HCT116 (cell line): ENCODE measurements around the gene PPP1R16B.

Experiments used
- CEBPB ChIP-seq: IDR thresholded peaks from 2 replicates; pipeline ENCODE4 v1.6.1; 2012; ENCODE audit warnings: low read depth
- EZH2 ChIP-seq: fragments of 200-600 bp; sonication (generic); IDR thresholded peaks from 2 replicates; pipeline ENCODE4 v1.6.1; 2017; ENCODE audit warnings: antibody characterized with exemption, mixed run types
- RAD21 ChIP-seq: IDR thresholded peaks from 2 replicates; pipeline ENCODE4 v1.6.1; 2012; ENCODE audit warnings: low read depth, mild to moderate bottlenecking
- SIN3A ChIP-seq: IDR thresholded peaks from 2 replicates; pipeline ENCODE4 v1.6.1; 2012; ENCODE audit warnings: low read depth
- ZNF274 ChIP-seq: fragments of 200-500 bp; sonication (Bioruptor generic); IDR thresholded peaks from 2 replicates; pipeline ENCODE4 v1.6.1; 2014; ENCODE audit warnings: mild to moderate bottlenecking, low read depth, low read length, inconsistent platforms
- TF ChIP-seq, protein P1 (sequence below), 3 experiments: fragments of 200-600 bp in 1 of 3; sonication (generic) in 1 of 3; IDR thresholded peaks in 2 of 3; conservative IDR thresholded peaks in 1 of 3; 2 replicates each; pipeline ENCODE4 v1.5.1; 2012 to 2017; ENCODE audit warnings: low read depth in 2 of 3, low read length in 2 of 3, antibody characterized with exemption in 1 of 3, borderline replicate concordance in 1 of 3, control low read depth in 1 of 3, mild to moderate bottlenecking in 1 of 3, mixed read lengths in 1 of 3, mixed run types in 1 of 3, moderate library complexity in 1 of 3; ENCODE audit not compliant: insufficient read depth in 1 of 3

DNA sequence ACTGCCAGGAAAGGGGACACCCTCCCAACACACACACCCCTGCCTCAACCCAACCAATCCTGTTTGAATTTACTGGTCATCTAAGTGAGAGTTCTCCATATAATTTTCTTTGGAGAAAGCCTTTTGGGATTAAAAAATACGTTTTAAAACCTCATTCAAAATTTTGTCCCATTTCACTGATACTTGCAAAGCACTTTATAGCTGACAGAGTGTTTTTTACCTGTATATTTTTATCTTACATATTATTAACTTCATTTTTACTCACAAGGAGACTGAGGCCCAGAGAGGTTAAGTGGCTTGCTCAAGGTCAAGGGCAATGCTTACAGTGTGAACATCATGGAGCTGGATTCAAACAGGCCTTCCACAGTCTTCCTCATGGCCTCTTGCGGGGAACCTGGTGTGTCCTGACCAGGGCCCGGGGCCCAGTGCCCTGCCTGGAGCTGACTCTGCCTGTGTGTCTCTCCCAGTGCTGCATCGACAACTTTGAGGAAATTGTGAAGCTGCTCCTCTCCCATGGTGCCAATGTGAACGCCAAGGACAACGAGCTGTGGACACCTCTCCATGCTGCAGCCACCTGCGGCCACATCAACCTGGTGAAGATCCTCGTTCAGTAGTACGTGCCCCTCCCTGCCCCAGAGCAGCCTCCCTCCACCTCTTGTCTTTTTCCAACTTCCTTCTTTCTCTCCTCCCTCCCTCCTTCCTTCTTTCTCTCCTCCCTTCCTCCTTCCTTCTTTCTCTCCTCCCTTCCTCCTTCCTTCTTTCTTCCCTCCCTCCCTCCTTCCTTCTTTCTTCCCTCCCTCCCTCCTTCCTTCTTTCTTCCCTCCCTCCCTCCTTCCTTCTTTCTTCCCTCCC lies 89.8 kb downstream of the PPP1R16B start:
- TF ChIP-seq, protein P1, sequence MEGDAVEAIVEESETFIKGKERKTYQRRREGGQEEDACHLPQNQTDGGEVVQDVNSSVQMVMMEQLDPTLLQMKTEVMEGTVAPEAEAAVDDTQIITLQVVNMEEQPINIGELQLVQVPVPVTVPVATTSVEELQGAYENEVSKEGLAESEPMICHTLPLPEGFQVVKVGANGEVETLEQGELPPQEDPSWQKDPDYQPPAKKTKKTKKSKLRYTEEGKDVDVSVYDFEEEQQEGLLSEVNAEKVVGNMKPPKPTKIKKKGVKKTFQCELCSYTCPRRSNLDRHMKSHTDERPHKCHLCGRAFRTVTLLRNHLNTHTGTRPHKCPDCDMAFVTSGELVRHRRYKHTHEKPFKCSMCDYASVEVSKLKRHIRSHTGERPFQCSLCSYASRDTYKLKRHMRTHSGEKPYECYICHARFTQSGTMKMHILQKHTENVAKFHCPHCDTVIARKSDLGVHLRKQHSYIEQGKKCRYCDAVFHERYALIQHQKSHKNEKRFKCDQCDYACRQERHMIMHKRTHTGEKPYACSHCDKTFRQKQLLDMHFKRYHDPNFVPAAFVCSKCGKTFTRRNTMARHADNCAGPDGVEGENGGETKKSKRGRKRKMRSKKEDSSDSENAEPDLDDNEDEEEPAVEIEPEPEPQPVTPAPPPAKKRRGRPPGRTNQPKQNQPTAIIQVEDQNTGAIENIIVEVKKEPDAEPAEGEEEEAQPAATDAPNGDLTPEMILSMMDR (IDR thresholded peaks at IDR 0.05 in 2 of 3, conservative IDR thresholded peaks at IDR 0.05 in 1 of 3; ENCODE audit: borderline replicate concordance in 1 of 3, insufficient read depth in 1 of 3, low read depth in 2 of 3, low read length in 2 of 3) = no peak
- no peak for TF ChIP-seq RAD21
- no peak for TF ChIP-seq EZH2
- no peak for TF ChIP-seq ZNF274
- no peak for TF ChIP-seq SIN3A
- TF ChIP-seq CEBPB = no peak
